Measurements from ENCODE around the gene NR6A1. TPM values are rescaled to one million over a fixed set of nuclear protein-coding genes. Genes with fewer than 3 reads are reported as not detected.

NR6A1 gene
- 0.66 TPM for polyA plus RNA-seq (2013, experiment 1 of 2)
- 0.74 TPM for polyA plus RNA-seq (2013, experiment 2 of 2)

GRCh38 chr9:124771021-124771866 is at the start of gene NR6A1:
Gene NR6A1, minus strand, starts transcription at chr9:124771311.
- Histone ChIP-seq H3K4ac (ENCODE audit: low read depth in 1 of 2, low read length in 2 of 2) (peak within 1 kb of the TSS in 1 of 2 experiments; percentile 45), H3K79me1 (replicated peaks; ENCODE audit: low read length, poor library complexity, severe bottlenecking) (peaks cover 15% of the 10 kb centered on the region), H2BK5ac (ENCODE audit: low read depth, low read length, poor library complexity, severe bottlenecking) (no peak within 1 kb of the TSS), H3K4me3 (ENCODE audit: insufficient read depth in 1 of 2, low read depth in 1 of 2, low read length in 2 of 2) (peak within 1 kb of the TSS; percentile 86 to 90), H3K9me3 (ENCODE audit: control insufficient read depth, low read length) (no peaks in the 10 kb centered on the region), H3K14ac (ENCODE audit: low read length in 2 of 2) (peak within 1 kb of the TSS in 1 of 2 experiments; percentile 75), H2BK120ac (ENCODE audit: low read depth, low read length) (no peak within 1 kb of the TSS), H3K27me3 (ENCODE audit: control insufficient read depth in 1 of 2, insufficient read depth in 1 of 2, low read length in 2 of 2) (peaks cover 16 to 42% of the 10 kb centered on the region in 2 experiments), H3K4me1 (ENCODE audit: control insufficient read depth, insufficient read depth, low read depth, low read length) (peaks cover 12% of the 10 kb centered on the region), H4K8ac (ENCODE audit: low read length) (no peak within 1 kb of the TSS), H3K23ac (ENCODE audit: low read length in 2 of 2) (peak within 1 kb of the TSS in 1 of 2 experiments; percentile 93), H2AFZ (ENCODE audit: low read depth, low read length) (peak within 1 kb of the TSS; percentile 90), H2BK15ac (ENCODE audit: low read depth, poor library complexity, severe bottlenecking) (no peak within 1 kb of the TSS), H2BK12ac (ENCODE audit: low read length in 2 of 2) (peak within 1 kb of the TSS in 1 of 2 experiments; percentile 82), H3K36me3 (ENCODE audit: control insufficient read depth in 1 of 2, insufficient read depth in 2 of 2, low read depth in 1 of 2, low read length in 2 of 2) (no peaks in the 10 kb centered on the region), H2AK5ac (ENCODE audit: low read length, severe bottlenecking) (no peak within 1 kb of the TSS), H3K9ac (ENCODE audit: low read length) (peak within 1 kb of the TSS; percentile 93), H4K91ac (ENCODE audit: low read length) (no peak within 1 kb of the TSS), H3K27ac (ENCODE audit: low read length, poor library complexity, severe bottlenecking) (peak within 1 kb of the TSS; percentile 77), H3K18ac (ENCODE audit: low read depth in 1 of 2, low read length in 2 of 2) (peak within 1 kb of the TSS in 1 of 2 experiments; percentile 43), H3K4me2 (ENCODE audit: low read length, poor library complexity, severe bottlenecking) (peak within 1 kb of the TSS; percentile 99)
- WGBS: under 1% methylated on average over 62 of the region's 82 CpGs
- DNase-seq: peak; percentile 98

DNA sequence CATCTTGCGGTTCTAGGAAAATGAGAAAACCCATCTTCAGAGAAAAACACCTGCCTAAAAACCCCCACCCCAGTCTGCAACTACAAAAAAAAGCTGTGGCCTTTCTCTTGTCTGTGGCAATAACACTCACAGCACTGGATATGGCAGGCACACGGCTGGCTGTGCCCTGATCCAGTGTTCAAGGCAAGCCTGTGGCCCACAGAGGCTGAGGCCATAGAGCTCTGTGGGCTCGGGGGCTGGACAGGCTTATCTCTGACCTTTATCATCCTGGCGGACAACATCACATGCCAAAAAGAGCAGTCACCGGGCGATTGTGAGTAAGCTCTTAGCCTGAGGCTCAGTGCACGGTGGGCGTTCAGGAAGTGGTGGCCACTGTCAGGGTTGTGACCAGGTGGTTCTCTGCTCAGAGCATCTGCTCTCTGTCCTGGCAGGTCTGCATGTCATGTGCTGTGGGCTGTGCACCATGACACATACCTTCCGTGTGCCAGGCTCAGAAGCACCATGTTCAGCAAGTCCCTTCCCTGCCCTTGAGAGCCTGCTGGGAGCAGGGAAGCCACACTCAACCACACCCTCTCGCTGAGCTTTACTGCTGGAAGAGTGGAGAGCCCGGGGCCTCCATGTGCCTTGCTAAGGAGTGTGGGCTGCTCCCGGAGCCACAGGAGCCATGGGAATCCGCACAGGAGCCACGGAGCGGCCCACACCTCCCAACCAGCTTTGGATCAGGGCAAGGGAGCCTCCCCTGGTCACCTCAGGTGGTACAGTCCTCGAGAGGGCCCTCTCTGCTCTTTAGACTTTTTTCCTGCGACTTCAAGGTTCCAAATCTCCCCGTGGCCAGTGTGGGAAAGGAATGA is 47.5 kb upstream of the NR6A1 start:
- Histone ChIP-seq H2AK5ac (ENCODE audit: low read length, severe bottlenecking) (no peak overlapping the region), H2BK12ac (ENCODE audit: low read length in 2 of 2) (no peak overlapping the region), H4K8ac (ENCODE audit: low read length) (peak overlapping the region; percentile 5), H3K27me3 (ENCODE audit: control insufficient read depth in 1 of 2, insufficient read depth in 1 of 2, low read length in 2 of 2) (no peaks in the 10 kb centered on the region), H3K4me1 (ENCODE audit: control insufficient read depth, insufficient read depth, low read depth, low read length) (peaks cover 14% of the 10 kb centered on the region), H2BK15ac (ENCODE audit: low read depth, poor library complexity, severe bottlenecking) (no peak overlapping the region), H3K9me3 (ENCODE audit: control insufficient read depth, low read length) (no peaks in the 10 kb centered on the region), H3K27ac (ENCODE audit: low read length, poor library complexity, severe bottlenecking) (no peak overlapping the region), H2BK120ac (ENCODE audit: low read depth, low read length) (no peak overlapping the region), H3K23ac (ENCODE audit: low read length in 2 of 2) (no peak overlapping the region), H4K91ac (ENCODE audit: low read length) (no peak overlapping the region), H3K79me1 (replicated peaks; ENCODE audit: low read length, poor library complexity, severe bottlenecking) (no peaks in the 10 kb centered on the region), H3K4me2 (ENCODE audit: low read length, poor library complexity, severe bottlenecking) (no peak overlapping the region), H3K14ac (ENCODE audit: low read length in 2 of 2) (peak overlapping the region in 1 of 2 experiments; percentile 38), H3K36me3 (ENCODE audit: control insufficient read depth in 1 of 2, insufficient read depth in 2 of 2, low read depth in 1 of 2, low read length in 2 of 2) (no peaks in the 10 kb centered on the region), H2BK5ac (ENCODE audit: low read depth, low read length, poor library complexity, severe bottlenecking) (no peak overlapping the region), H3K18ac (ENCODE audit: low read depth in 1 of 2, low read length in 2 of 2) (peak overlapping the region in 1 of 2 experiments; percentile 65), H3K4ac (ENCODE audit: low read depth in 1 of 2, low read length in 2 of 2) (peak overlapping the region in 1 of 2 experiments; percentile 20), H2AFZ (ENCODE audit: low read depth, low read length) (no peak overlapping the region), H3K9ac (ENCODE audit: low read length) (no peak overlapping the region), H3K4me3 (ENCODE audit: insufficient read depth in 1 of 2, low read depth in 1 of 2, low read length in 2 of 2) (no peak overlapping the region)
- DNase-seq: peak; percentile 41
- WGBS: 71% methylated on average over 18 of the region's 18 CpGs

DNA sequence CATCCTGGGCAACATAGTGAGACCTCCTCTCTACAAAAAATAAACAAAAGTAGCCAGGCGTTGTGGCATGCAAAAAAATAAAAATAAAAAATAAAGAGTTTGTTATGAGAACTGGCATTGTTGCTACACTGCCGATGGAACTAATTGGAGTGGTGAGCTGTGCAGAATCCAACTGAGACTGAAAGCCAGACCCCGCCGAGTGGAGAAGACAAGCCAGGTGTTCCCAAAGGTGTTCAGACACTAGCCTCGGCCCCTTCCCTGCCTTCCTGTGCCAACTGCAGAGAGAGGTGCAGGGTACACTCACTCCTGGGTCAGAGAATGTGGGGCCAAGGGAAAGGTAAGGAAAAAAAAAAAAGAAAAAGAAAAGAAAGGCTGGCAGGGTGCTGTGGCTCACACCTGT is 44.5 kb upstream of the NR6A1 start:
- H3K36me3 ChIP-seq (ENCODE audit: control insufficient read depth in 1 of 2, insufficient read depth in 2 of 2, low read depth in 1 of 2, low read length in 2 of 2): peaks cover 0 to under 1% of the 10 kb centered on the region in 2 experiments
- H3K14ac ChIP-seq (ENCODE audit: low read length in 2 of 2): no peak overlapping the region
- no peak overlapping the region for H3K18ac ChIP-seq (ENCODE audit: low read depth in 1 of 2, low read length in 2 of 2)
- no peak for DNase-seq
- 97% methylated on average over 5 of the region's 5 CpGs for WGBS
- H2BK120ac ChIP-seq (ENCODE audit: low read depth, low read length): no peak overlapping the region
- no peak overlapping the region for H3K27ac ChIP-seq (ENCODE audit: low read length, poor library complexity, severe bottlenecking)
- H3K4me1 ChIP-seq (ENCODE audit: control insufficient read depth, insufficient read depth, low read depth, low read length): peaks cover 33% of the 10 kb centered on the region
- H2BK12ac ChIP-seq (ENCODE audit: low read length in 2 of 2): no peak overlapping the region
- H3K4ac ChIP-seq (ENCODE audit: low read depth in 1 of 2, low read length in 2 of 2): no peak overlapping the region
- no peak overlapping the region for H4K91ac ChIP-seq (ENCODE audit: low read length)
- peak overlapping the region; percentile 94 for H2AK5ac ChIP-seq (ENCODE audit: low read length, severe bottlenecking)
- no peak overlapping the region for H3K4me3 ChIP-seq (ENCODE audit: insufficient read depth in 1 of 2, low read depth in 1 of 2, low read length in 2 of 2)
- no peaks in the 10 kb centered on the region for H3K79me1 ChIP-seq (replicated peaks; ENCODE audit: low read length, poor library complexity, severe bottlenecking)
- H2BK5ac ChIP-seq (ENCODE audit: low read depth, low read length, poor library complexity, severe bottlenecking): no peak overlapping the region
- no peak overlapping the region for H3K23ac ChIP-seq (ENCODE audit: low read length in 2 of 2)
- H3K27me3 ChIP-seq (ENCODE audit: control insufficient read depth in 1 of 2, insufficient read depth in 1 of 2, low read length in 2 of 2): no peaks in the 10 kb centered on the region
- no peak overlapping the region for H3K9ac ChIP-seq (ENCODE audit: low read length)
- H3K9me3 ChIP-seq (ENCODE audit: control insufficient read depth, low read length): no peaks in the 10 kb centered on the region
- no peak overlapping the region for H4K8ac ChIP-seq (ENCODE audit: low read length)
- no peak overlapping the region for H3K4me2 ChIP-seq (ENCODE audit: low read length, poor library complexity, severe bottlenecking)
- no peak overlapping the region for H2AFZ ChIP-seq (ENCODE audit: low read depth, low read length)
- no peak overlapping the region for H2BK15ac ChIP-seq (ENCODE audit: low read depth, poor library complexity, severe bottlenecking)

- 91% methylated on average over 5 of the region's 5 CpGs for WGBS
- no peak overlapping the region for H3K23ac ChIP-seq (ENCODE audit: low read length in 2 of 2)
- no peak overlapping the region for H3K4me3 ChIP-seq (ENCODE audit: insufficient read depth in 1 of 2, low read depth in 1 of 2, low read length in 2 of 2)
- H3K14ac ChIP-seq (ENCODE audit: low read length in 2 of 2): no peak overlapping the region
- H3K9me3 ChIP-seq (ENCODE audit: control insufficient read depth, low read length): no peaks in the 10 kb centered on the region
- no peak overlapping the region for H4K91ac ChIP-seq (ENCODE audit: low read length)
- H2AFZ ChIP-seq (ENCODE audit: low read depth, low read length): no peak overlapping the region
- no peaks in the 10 kb centered on the region for H3K27me3 ChIP-seq (ENCODE audit: control insufficient read depth in 1 of 2, insufficient read depth in 1 of 2, low read length in 2 of 2)
- peak overlapping the region; percentile 71 for H2AK5ac ChIP-seq (ENCODE audit: low read length, severe bottlenecking)
- H2BK120ac ChIP-seq (ENCODE audit: low read depth, low read length): no peak overlapping the region
- no peak overlapping the region for H2BK12ac ChIP-seq (ENCODE audit: low read length in 2 of 2)
- no peak overlapping the region for H3K18ac ChIP-seq (ENCODE audit: low read depth in 1 of 2, low read length in 2 of 2)
- H3K4ac ChIP-seq (ENCODE audit: low read depth in 1 of 2, low read length in 2 of 2): no peak overlapping the region
- H4K8ac ChIP-seq (ENCODE audit: low read length): no peak overlapping the region
- DNase-seq: no peak
- H2BK15ac ChIP-seq (ENCODE audit: low read depth, poor library complexity, severe bottlenecking): no peak overlapping the region
- no peak overlapping the region for H3K9ac ChIP-seq (ENCODE audit: low read length)
- H3K36me3 ChIP-seq (ENCODE audit: control insufficient read depth in 1 of 2, insufficient read depth in 2 of 2, low read depth in 1 of 2, low read length in 2 of 2): peaks cover 11 to 15% of the 10 kb centered on the region in 2 experiments
- no peak overlapping the region for H2BK5ac ChIP-seq (ENCODE audit: low read depth, low read length, poor library complexity, severe bottlenecking)
- H3K4me2 ChIP-seq (ENCODE audit: low read length, poor library complexity, severe bottlenecking): no peak overlapping the region
- peaks cover 43% of the 10 kb centered on the region for H3K4me1 ChIP-seq (ENCODE audit: control insufficient read depth, insufficient read depth, low read depth, low read length)
- H3K27ac ChIP-seq (ENCODE audit: low read length, poor library complexity, severe bottlenecking): peak overlapping the region; percentile 91
- no peaks in the 10 kb centered on the region for H3K79me1 ChIP-seq (replicated peaks; ENCODE audit: low read length, poor library complexity, severe bottlenecking)
Observed at GRCh38 chr9:124814164-124814535, 43.0 kb upstream of the NR6A1 start.
